GM13977 (cell line): ENCODE data around the gene APOB.

ENCODE experiments used
- DNase-seq: peaks from one replicate; pipeline ENCODE4 v3.0.0; 2012; ENCODE audit warnings: low spot score
- in situ Hi-C: fragments of 300-500 bp; cut with MboI; formaldehyde crosslinking; loops from one replicate; pipeline ENCODE4 v1.12.0; 2022; ENCODE audit warnings: low sequenced_read_pairs, low pct_unique_long_range_greater_than_20kb, mixed read lengths, inconsistent platforms; ENCODE audit not compliant: unreplicated experiment
- TF ChIP-seq, protein P1 (sequence below): IDR thresholded peaks from 2 replicates; pipeline ENCODE4 v1.5.1; 2012; ENCODE audit warnings: mild to moderate bottlenecking, control low read depth; ENCODE audit not compliant: insufficient read depth; ENCODE audit errors: extremely low read depth, missing control alignments

The APOB gene

DNA sequence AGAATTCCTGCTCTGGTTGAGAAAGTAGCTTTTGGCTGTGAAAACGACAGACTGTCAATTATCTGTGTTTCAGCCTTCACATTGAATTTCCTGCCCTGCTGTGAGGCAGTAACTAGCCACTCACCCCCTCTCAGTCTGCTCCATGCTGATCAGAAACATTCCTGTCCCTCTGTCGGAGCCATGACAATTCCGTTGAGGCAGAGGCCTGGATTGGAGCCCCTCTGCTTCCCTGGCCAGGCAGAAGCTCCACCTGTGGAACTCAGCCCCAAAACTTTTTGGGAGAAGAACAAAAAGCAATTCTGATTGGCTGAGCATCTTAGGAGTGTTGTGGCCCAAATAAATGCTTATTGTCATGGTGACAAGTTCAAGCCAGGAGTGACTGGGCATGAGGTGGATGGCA, 60.0 kb downstream of the APOB start:
- in situ Hi-C loops: no loop called here
- no peak for DNase-seq
- TF ChIP-seq, protein P1, sequence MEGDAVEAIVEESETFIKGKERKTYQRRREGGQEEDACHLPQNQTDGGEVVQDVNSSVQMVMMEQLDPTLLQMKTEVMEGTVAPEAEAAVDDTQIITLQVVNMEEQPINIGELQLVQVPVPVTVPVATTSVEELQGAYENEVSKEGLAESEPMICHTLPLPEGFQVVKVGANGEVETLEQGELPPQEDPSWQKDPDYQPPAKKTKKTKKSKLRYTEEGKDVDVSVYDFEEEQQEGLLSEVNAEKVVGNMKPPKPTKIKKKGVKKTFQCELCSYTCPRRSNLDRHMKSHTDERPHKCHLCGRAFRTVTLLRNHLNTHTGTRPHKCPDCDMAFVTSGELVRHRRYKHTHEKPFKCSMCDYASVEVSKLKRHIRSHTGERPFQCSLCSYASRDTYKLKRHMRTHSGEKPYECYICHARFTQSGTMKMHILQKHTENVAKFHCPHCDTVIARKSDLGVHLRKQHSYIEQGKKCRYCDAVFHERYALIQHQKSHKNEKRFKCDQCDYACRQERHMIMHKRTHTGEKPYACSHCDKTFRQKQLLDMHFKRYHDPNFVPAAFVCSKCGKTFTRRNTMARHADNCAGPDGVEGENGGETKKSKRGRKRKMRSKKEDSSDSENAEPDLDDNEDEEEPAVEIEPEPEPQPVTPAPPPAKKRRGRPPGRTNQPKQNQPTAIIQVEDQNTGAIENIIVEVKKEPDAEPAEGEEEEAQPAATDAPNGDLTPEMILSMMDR: no peak

DNA sequence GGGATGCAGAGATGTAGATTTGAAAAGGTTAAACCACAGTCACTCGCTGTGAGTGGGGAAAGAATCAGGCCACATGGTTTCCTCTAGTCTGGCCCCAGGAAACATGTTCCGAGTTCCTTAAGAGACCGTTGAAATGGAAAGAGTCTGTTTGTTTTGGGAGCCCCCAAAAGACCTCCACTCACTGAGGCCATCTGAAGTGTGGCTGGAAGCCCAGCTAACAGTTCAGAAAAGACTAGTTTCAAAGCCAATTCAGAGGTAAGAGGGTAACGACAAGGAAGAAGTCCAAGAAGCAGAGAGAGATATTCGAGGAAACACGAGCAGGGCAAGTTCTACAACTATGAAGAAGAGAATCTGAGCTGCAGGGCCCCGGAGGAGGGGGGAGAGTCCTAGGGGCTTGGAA, 61.0 kb downstream of the APOB start:
- in situ Hi-C loops: no loop called here
- TF ChIP-seq, protein P1: no peak
- no peak for DNase-seq

DNA sequence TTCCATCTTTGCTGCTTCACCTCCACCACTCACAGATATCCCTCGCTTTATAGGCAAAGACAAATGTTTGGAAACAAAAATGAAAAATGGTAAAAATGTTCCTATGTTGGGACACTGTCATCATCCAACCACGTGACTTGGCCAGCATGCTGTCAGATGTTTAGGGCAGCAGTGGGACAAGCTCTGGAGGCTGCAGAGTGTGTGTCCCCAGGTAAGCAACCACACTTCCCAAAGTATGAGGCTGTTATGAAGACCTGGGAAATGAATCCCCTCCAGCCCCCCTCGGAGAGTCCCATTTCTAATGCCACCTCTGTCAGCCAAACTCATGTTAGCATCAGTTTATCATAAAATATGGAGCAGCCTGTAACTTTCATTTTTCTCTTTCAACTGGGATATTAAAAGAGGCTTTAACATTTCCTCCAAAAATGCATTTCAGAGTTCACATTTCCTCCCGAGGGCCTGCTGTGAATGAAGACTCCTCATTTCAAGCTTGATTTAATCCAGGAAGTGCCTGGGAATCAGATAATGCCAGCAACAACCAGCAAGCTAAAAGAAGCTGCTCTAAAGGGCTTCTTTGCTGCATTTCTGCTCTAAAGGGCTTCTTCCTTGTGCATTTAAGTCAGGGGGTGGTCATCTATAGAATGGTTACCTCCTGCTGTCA, 66.2 kb downstream of the APOB start:
- in situ Hi-C loops: no loop called here
- TF ChIP-seq, protein P1: no peak
- no peak for DNase-seq

DNA sequence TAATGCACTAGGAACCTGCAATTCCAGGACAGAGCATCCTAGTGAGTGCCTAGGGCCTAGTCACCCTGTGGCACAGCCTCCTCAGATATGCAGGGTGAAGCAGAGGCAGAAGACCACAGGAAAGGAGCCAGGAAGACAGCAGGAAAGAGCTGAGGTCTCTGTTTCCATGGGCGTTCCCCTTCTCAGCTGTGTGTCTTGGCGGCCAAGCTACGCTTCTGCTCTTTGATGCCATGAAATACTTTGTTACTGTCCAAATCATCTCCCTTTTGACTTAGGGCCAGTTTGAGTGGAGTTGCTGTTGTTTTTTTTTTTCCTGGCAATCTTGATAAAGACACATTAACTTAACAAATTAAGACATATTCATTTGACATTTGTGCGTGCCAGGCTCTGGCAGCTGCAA, 67.3 kb downstream of the APOB start:
- in situ Hi-C loops: no loop called here
- no peak for DNase-seq
- TF ChIP-seq, protein P1: no peak

DNA sequence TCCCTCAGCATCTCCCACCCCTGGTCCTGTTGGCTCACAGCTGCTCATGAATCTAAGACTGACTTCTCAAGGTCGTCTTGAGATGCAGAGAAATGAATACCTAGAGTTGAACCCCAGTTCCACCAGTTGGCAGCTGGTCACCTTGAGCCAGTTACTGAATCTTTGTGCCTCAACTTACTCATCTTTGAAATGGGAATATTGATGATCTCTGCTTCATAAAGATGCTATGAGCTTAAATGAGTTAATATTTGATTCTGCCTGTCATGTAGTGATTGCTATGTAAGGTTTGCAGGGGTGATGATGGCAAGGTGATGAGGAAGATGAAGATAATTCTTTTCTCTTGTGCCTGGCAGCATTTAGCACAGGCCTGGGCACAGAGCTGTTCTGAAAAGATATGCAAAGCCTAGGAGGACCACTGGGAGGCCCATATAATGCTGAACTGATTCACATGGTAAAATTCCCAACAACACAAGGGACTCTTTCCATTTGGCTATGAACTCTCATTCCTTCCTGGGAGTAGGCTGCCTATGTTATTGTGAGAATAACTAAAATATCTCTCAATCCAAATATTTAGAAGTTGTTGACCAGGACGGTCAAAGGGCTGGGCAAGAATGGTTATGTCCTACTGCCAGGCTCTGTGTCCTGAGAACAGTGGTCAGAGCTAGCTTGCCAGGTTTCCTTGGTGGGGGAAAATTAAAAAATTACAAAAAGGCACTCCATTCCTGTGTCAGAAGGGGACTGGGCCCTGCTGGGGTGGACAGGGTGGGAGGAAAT, 70.9 kb downstream of the APOB start:
- in situ Hi-C loops: no loop called here
- DNase-seq: no peak
- TF ChIP-seq, protein P1: no peak

DNA sequence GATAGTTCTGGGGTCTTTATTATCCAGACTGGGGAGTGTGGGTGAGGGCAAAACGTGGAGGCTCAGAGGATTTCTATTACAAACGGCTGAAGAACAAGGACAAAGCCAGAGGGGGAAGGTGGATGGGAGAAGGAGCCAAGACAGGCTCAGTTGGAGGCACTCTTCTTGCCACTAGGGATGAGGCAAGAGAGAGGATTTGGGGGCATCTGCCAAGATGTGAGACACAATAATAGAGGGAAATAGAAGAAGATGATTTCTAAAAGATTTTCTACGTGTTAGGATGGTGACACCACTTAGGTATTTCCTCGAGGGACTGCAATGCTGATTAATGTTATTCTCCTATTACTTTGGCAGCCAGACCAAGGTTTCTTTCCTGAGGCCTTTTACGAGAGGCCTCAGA, 71.8 kb downstream of the APOB start:
- TF ChIP-seq, protein P1: no peak
- DNase-seq: no peak
- in situ Hi-C loops: no loop called here
